HG03135 (cell line): ENCODE results near the gene CMTR1.

ENCODE experiments used
- ATAC-seq: cut with Tn5 transposase; IDR thresholded peaks from one replicate; pipeline ENCODE4 v1.9.1; 2021; ENCODE audit warnings: mild to moderate bottlenecking, moderate library complexity; ENCODE audit not compliant: unreplicated experiment

CMTR1 gene

GRCh38 chr6:37528541-37528940, 95.5 kb downstream of the CMTR1 start:
- no peak for ATAC-seq

- ATAC-seq: no peak
Measured at GRCh38 chr6:37530297-37530696, 97.3 kb downstream of the CMTR1 start.

- no peak for ATAC-seq
Measured at GRCh38 chr6:37531026-37531425, 98.0 kb downstream of the CMTR1 start.
